Inferior parietal cortex (tissue), 1 donor: ENCODE results near the gene METTL25B.

Experiments
- DNase-seq: peaks from one replicate; pipeline ENCODE4 v3.0.0-alpha.2; 2016; ENCODE audit errors: extremely low spot score

Gene METTL25B

DNA sequence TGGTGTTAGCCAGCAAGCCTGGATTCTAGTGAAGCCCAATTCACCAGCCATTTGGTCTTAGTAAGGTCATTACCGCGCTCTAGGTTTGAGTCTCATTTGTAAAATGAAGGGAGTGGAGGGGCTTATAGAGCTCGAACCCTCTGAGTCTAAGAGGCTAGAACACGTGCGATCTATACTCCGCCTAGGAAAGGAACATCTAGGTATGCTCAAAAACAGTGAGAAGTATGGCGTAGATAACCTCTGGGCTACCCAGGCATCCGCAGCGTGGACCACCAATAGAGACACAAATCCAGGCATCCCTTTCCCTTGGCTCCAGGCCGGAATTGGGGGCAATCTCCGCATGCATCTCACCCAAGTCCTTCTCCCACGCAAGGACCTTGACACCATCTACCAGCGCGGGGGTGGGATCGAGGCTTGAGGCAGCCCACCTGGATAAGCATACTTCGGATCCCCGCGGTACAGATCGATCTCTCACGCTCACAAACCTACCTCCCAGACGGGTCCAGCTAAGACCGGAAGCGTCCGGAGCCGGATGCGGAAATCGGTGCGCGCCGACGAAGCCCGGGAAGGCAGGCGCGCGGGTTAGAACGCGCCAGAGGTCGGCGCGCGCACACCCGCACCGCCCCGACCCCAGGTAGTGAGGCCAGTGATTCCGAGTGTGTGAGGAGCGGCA lies at the start of gene METTL25B:
METTL25B (plus strand) TSS at position 544 of the 673 bp plus-strand sequence. CDS start 636 bp downstream, outside the sequence.
- DNase-seq, result peak; percentile 84

GRCh38 chr1:156680056-156680455 lies 48.2 kb upstream of the METTL25B start:
- DNase-seq, result no peak

DNA sequence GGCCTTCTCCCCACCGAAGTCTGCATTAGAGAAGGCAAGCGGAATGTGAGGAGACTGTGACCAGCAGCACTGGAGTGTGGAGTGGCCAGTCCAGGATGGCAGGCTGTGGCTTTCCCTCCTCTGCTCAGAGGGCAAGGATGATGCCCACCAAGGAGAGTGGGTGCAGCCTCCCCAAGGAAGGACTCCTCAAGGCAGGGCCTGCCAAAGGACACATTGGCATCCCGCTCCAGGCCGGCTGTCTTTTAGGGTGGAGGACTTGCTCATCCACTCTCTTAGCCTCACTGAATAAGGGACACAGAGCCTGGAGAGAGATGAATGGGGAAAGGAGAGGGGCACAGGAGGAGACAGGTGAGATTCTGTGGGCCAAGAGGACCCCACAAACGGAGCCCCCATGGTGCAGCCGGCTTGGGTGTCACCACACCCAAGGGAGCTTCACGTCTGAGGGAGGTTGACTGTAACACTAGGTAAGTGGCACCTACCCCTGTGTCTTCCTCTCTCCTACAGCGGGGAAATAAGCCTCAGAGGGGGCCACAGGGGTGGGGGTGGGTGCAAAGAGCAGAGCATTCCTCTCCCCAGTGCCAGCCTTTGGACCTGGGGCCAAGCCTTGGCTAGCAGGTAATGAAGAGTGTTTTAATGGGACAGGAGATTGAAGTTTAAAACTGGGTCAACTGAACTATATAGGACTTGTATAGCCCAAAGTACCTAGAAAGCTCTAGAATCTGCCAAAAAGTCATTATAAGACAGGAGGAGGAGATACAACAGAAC lies 46.9 kb upstream of the METTL25B start:
- DNase-seq, result no peak

DNA sequence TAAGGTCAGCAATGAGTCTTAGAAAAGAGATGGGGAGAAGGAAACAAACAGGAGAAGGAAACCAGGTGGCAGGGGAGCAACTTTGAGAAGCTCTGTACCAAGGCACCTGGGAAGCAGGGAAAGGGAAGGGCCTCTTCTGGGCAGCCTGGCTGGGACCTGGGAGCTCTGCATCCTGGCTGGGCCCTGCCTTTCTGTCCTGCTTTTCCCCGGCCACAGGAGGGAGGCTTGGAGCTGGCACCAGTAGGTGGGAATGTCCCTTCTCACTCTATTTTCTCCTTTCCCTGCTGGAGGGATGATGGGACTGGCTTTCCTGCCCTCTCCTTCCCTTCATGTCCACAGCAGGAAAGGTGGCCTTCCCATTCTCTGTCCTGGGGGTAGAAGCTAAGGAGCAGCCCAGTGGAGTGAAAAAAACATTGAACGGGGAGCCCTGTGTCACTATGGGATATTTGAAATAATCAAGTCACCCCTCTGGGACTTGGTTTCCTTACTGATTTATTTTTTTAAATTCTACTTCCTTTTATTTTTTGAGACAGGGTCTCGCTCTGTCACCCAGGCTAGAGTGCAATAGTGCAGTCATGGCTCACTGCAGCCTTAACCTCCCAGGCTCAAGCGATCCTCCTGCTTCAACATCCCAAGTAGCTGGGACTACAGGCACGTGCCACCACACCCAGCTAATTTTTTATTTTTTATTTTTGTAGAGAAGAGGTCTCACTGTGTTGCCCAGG lies 45.9 kb upstream of the METTL25B start:
- DNase-seq, result no peak

GRCh38 chr1:156684227-156684782 lies 44.0 kb upstream of the METTL25B start:
- no peak for DNase-seq

DNA sequence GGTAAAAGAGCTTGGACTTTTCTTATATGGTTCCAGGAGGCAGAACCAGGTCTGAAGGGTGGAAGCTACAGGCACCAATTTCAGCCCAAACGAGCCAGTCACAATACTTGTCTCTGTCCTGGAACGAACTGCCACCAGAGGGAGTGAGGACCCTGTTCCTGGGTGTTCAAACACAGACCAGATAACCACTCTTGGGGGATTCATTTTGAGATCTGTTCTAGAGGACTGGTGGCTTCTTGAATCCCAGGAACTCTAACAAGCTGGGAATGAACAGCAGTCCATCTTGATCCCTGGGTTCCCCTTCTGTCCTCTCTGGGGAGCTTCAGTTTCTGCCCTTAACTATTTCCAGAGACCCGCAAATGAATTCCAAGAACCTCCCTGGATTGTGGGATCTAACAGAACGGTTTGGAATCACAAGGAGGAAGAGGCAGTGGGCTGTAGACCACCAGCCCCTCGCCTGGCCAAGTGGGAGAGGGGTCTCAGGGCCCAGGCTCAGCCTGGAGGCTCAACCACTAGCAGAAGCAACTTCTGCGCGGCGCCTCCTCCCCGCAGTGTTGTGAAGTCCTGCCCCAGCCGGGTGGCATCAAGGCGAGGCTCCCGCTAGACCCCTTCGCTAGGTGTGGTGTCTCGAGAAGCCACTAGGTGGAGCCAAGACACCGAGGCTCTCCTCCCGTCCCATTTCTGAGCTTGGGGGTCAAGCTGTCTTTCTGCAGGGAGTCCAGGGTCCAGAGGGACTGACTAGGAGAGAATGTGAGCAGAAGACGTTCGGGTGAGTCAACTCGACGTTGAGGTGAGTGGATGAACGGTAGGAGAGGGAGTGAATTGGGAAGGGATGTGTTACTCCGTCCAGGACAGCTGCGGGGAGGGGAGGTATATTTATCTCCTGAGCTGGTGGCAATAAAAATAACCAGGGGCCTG lies 39.0 kb upstream of the METTL25B start:
- DNase-seq, result peak; percentile 86

DNA sequence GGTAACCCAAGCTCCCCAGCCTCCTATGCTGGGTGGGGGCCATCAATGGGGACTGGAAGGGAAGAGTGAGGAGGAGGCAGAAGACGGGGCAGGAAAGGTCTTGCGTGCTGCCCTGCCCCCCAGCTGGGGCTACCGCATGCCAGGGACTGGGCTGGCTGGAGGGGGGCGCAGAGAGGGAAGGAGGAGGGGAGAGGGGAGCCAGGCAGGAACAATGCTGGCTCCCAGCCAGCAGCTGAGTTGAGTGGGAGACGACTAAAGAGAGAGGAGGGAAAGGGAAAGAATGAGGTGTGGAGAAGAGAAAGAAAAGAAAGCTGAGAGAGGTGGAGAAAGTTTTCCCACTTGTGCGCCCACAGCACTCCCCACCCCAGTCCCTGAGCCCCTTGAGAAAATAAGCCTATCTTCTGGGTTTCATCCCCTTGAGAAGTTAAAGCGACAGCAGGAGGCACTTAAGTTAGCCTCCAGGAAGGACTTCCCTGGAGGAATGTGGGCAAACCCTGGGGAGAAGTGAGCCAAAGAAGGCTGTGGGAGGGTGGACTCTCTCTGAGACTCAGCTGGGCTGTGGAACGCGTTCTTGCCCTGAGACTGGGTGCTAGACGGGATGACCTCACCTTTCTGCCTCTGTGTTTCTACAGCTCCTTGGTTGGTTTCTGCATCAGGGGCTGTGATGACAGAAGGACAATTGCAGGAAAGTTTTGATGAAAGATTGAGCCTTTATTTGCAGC lies 38.2 kb upstream of the METTL25B start:
- DNase-seq, result no peak

- no peak for DNase-seq
Measured at GRCh38 chr1:156690675-156691036, 37.6 kb upstream of the METTL25B start.

DNA sequence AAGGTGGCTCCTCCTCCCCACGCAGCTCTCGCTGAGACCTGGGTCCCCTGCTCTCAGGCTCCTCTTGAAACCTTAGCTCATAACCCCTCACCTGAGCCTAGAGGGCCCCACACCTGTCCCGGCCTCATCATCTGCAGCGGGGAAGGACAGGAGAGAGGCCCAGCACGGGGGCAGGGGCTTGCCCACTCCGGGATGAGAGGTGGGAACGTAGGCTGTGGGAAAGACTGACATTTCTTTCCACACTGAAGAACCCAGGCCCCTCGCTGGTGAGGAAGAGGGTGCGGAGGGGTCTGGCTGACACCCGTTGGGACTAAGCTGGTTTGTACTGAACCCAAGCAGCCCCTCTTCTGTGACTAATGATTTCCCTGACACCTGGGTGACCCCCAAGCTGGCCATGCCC lies 37.1 kb upstream of the METTL25B start:
- DNase-seq, result no peak

DNA sequence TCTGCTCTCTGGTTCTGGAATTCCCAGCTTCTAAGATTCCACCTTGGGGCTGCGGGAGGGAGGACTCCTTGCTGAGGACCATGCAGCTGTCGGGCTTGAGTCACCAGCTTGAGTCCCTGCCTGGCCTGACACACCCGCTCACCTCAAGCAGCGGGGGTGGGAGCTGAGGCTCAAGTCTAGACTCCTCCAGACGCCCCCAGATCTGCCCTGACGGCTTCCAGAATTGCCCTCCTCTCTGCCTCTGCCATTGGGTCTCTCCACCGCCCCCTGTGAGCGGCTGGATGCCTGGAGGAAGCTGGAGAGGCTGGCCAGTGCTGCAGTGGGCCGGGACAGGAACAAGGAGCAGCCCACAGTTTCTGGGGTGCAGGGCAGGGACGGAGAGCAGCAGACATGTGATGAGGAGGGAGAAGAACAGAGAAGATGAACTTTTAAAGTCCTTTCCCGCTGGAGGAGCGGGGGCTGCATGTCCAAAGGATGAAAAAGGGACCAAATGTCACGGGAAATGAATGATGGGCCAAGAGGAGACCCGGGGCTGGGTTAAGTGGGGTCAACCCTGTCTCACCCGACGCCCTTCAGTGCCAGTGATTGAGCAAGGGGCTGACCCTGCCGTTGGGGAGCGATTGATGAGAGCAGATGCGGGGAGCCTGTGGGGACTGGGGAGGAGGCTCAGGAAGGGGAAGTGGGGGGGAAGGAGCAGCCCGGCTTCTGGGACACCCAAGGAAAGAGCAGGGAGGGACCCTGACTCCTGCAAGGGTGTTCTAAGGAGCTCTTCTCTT lies 36.4 kb upstream of the METTL25B start:
- no peak for DNase-seq

- DNase-seq, result no peak
Measured at GRCh38 chr1:156692441-156692924, 35.8 kb upstream of the METTL25B start.

- no peak for DNase-seq
Measured at GRCh38 chr1:156692925-156693847, 35.1 kb upstream of the METTL25B start.

GRCh38 chr1:156693848-156694689 lies 34.2 kb upstream of the METTL25B start:
- no peak for DNase-seq

- DNase-seq, result no peak
Measured at GRCh38 chr1:156694690-156694962, 33.6 kb upstream of the METTL25B start.

- no peak for DNase-seq
Measured at GRCh38 chr1:156696755-156697154, 31.5 kb upstream of the METTL25B start.

GRCh38 chr1:156697481-156697880 lies 30.8 kb upstream of the METTL25B start:
- DNase-seq, result no peak

GRCh38 chr1:156698995-156699394 lies 29.3 kb upstream of the METTL25B start:
- no peak for DNase-seq
